ENCODE data around the gene TMEM176A.
"Not testable (repeated sequence)": the region's sequence is repeated elsewhere in the genome, so short reads cannot be mapped to it uniquely, and the experiment has no call there.

Gene TMEM176A

GRCh38 chr7:150801946-150802771, 1.6 kb downstream of the TMEM176A start:
- DNase-seq (ENCODE audit: low spot score) = no peak
- in situ Hi-C loops (cut with MboI; ENCODE audit: low pct_unique_long_range_greater_than_20kb, low sequenced_read_pairs, unreplicated experiment) = no loop called here
- no peak for TF ChIP-seq CTCF (IDR thresholded peaks at IDR 0.05; ENCODE audit: extremely low read depth, insufficient read depth, missing control alignments)

GRCh38 chr7:150803161-150803860, 2.7 kb downstream of the TMEM176A start:
- in situ Hi-C loops (cut with MboI; ENCODE audit: low pct_unique_long_range_greater_than_20kb, low sequenced_read_pairs, unreplicated experiment) = no loop called here
- no peak for TF ChIP-seq CTCF (IDR thresholded peaks at IDR 0.05; ENCODE audit: extremely low read depth, insufficient read depth, missing control alignments)

GRCh38 chr7:150804802-150805201, 4.2 kb downstream of the TMEM176A start:
- in situ Hi-C loops (cut with MboI; ENCODE audit: low pct_unique_long_range_greater_than_20kb, low sequenced_read_pairs, unreplicated experiment) = no loop called here
- DNase-seq (ENCODE audit: low spot score) = no peak
- no peak for TF ChIP-seq CTCF (IDR thresholded peaks at IDR 0.05; ENCODE audit: extremely low read depth, insufficient read depth, missing control alignments)

More at GRCh38 chr7:150803161-150803860, 2.7 kb downstream of the TMEM176A start:
- no peak for DNase-seq (ENCODE audit: low spot score)

- TF ChIP-seq CTCF (IDR thresholded peaks at IDR 0.05; ENCODE audit: extremely low read depth, insufficient read depth, missing control alignments) = no peak
- no peak for DNase-seq (ENCODE audit: low spot score)
- in situ Hi-C loops (cut with MboI; ENCODE audit: low pct_unique_long_range_greater_than_20kb, low sequenced_read_pairs, unreplicated experiment) = no loop called here
These were observed 5.3 kb downstream of the TMEM176A start for GRCh38 chr7:150805864-150806263.

- no peak for TF ChIP-seq CTCF (IDR thresholded peaks at IDR 0.05; ENCODE audit: extremely low read depth, insufficient read depth, missing control alignments)
- in situ Hi-C loops (cut with MboI; ENCODE audit: low pct_unique_long_range_greater_than_20kb, low sequenced_read_pairs, unreplicated experiment) = no loop called here
- no peak for DNase-seq (ENCODE audit: low spot score)
These were observed 5.9 kb downstream of the TMEM176A start for GRCh38 chr7:150806454-150806853.

GRCh38 chr7:150806863-150807262, 6.3 kb downstream of the TMEM176A start:
- TF ChIP-seq CTCF (IDR thresholded peaks at IDR 0.05; ENCODE audit: extremely low read depth, insufficient read depth, missing control alignments) = no peak
- no peak for DNase-seq (ENCODE audit: low spot score)
- in situ Hi-C loops (cut with MboI; ENCODE audit: low pct_unique_long_range_greater_than_20kb, low sequenced_read_pairs, unreplicated experiment) = no loop called here

GRCh38 chr7:150807616-150808438, 7.3 kb downstream of the TMEM176A start:
- in situ Hi-C loops (cut with MboI; ENCODE audit: low pct_unique_long_range_greater_than_20kb, low sequenced_read_pairs, unreplicated experiment) = not testable (repeated sequence)

More at GRCh38 chr7:150807616-150808438, 7.3 kb downstream of the TMEM176A start:
- DNase-seq (ENCODE audit: low spot score) = not testable (repeated sequence)
